Urinary bladder (tissue), 4 donors: ENCODE data around the gene PTPN12. TPM values are rescaled to one million over a fixed set of nuclear protein-coding genes. Genes with fewer than 3 reads are reported as not detected.

Experiments
- DNase-seq: peaks from one replicate; pipeline ENCODE4 v3.0.0-alpha.2; 2015; ENCODE audit errors: extremely low spot score
- H3K27ac ChIP-seq: one replicate; pipeline ENCODE4 v1.5.1; 2013; ENCODE audit warnings: low read depth, mild to moderate bottlenecking, moderate library complexity
- H3K36me3 ChIP-seq: one replicate; pipeline ENCODE4 v1.6.1; 2013; ENCODE audit warnings: mild to moderate bottlenecking, moderate library complexity; ENCODE audit not compliant: insufficient read depth
- H3K4me1 ChIP-seq: one replicate; pipeline ENCODE4 v1.6.1; 2013; ENCODE audit warnings: mild to moderate bottlenecking, moderate library complexity; ENCODE audit not compliant: insufficient read depth
- H3K4me3 ChIP-seq: one replicate; pipeline ENCODE4 v1.5.1; 2013; ENCODE audit warnings: low read depth, low read length
- WGBS: extraction: QIAGEN DNeasy Blood & Tissue Kit; methylation state at CpG from one replicate; pipeline ENCODE4 v1.1.7; 2013; 5-methylcytosine and 5-hydroxymethylcytosine counted together
- polyA plus RNA-seq: library from polyadenylated mRNA; stranded (reverse); fragments of 200-250 nt; gene quantifications from one replicate; pipeline ENCODE4 v1.2.3, GENCODE V29; 2013
- total RNA-seq: library from RNA; depleted of rRNA; stranded (reverse); fragments of >200 nt; gene quantifications from one replicate; pipeline ENCODE4 v1.2.3, GENCODE V29; 2014
- donor health status: healthy with polysubstance abuse.
- donor health status: healthy.

The PTPN12 gene
- total and polyA plus RNA-seq, 2 donors = 54.7 to 136 TPM

DNA sequence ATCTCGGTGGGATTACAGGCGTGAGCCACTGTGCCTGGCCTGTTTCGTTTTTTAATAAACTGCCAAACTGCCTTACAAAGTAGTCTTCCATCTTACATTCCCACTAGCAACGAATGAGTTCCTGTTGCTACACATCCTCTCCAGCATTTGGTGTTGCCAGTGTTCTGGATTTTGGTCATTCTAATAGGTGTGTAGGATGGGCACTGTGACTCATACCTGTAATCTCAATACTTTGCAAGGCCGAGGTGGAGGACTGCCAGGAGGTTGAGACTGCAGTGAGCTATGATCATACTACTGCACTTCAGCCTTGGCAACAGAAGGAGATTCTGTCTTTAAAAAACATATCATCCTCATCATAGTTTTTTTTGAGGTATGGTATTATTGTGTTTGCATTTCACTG lies 137.8 kb downstream of the PTPN12 start:
- no peak for DNase-seq
- H3K4me3 ChIP-seq = no peak overlapping the region
- no peak overlapping the region for H3K27ac ChIP-seq
- 83% methylated on average over 5 of the region's 5 CpGs for WGBS
- no peaks in the 10 kb centered on the region for H3K36me3 ChIP-seq
- H3K4me1 ChIP-seq = no peaks in the 10 kb centered on the region

DNA sequence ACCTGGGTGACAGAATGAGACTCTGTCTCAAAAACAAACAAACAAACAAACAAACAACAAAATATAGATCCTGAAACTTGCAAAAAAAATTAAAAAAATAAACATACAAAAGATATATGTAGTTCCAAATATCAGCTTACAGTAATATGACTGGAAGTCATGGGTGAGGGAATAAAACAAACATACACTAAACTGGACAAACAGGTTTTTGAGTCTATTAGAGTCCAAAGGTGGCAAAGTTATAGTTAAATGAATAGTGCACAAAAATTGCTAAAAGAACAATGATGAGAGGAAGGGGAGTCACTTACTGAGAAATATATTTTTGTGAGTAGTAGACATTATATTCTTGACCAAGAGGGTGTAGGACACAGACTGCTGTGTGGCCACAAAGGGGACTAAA lies 142.5 kb downstream of the PTPN12 start:
- no peak overlapping the region for H3K27ac ChIP-seq
- H3K36me3 ChIP-seq = peaks cover 1% of the 10 kb centered on the region
- no peak overlapping the region for H3K4me3 ChIP-seq
- no peaks in the 10 kb centered on the region for H3K4me1 ChIP-seq
- DNase-seq = no peak

DNA sequence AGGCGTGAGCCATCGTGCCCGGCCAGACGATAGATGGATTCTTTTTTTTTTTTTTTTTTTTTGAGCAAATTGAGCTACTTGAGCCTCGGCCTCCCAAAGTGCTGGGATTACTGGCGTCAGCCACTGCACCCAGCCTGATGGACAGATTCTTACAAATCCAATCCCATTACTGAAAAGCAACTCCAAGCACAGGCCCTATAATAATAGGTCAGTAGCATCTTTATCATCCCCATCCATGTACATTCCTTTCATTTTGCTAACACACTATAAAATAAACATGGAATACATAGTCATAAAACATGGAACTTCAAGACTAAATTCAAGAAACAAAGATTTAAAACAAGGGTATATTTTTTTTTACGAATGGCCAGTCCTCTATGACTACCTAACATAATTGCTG lies 143.2 kb downstream of the PTPN12 start:
- peaks cover 1% of the 10 kb centered on the region for H3K36me3 ChIP-seq
- 94% methylated on average over 7 of the region's 7 CpGs for WGBS
- H3K27ac ChIP-seq = no peak overlapping the region
- H3K4me1 ChIP-seq = no peaks in the 10 kb centered on the region
- H3K4me3 ChIP-seq = no peak overlapping the region
- DNase-seq = no peak

DNA sequence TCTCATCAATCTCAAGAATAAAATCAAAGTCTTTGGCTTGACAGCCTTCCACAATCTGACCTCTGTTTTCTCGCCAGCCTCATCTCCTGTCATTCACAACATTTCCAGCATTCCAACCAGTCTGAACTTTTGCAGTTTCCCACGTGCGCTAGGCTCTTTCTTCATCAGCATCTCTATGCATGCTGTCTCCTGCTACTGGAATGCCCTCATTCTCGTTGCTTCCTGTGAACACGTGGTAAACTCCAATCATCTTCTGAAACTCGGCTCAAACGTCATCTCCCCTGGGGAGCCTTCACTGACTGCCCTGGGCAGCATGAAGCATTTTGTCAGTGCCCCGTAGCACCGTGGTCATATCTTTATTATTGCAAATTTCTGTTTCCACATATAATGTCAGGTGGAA lies 146.9 kb downstream of the PTPN12 start:
- WGBS = 54% methylated on average over 9 of the region's 9 CpGs
- Histone ChIP-seq H3K4me1 (no peaks in the 10 kb centered on the region), H3K4me3 (no peak overlapping the region), H3K36me3 (peaks cover 1% of the 10 kb centered on the region), H3K27ac (no peak overlapping the region)
- DNase-seq = no peak

DNA sequence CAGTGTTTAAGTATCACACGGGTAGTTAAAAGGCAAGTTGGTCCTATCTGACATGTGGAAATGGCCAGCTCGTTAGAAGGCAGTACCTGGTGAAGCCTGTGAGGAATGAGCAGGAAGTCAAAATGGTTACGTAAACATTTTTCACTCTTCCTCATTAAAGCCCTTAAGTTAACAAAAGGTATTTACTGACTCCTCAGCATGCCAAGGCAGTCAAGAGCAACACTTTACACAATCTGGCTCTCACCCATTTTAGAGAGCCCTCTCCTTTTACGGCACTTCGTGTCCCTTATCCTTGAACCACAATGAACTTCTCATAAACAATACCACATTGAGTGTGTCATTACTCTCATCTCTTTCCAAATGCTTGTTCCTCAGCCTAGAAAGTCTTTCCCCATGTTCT lies 148.1 kb downstream of the PTPN12 start:
- WGBS = 39% methylated on average over 5 of the region's 5 CpGs
- H3K4me3 ChIP-seq = no peak overlapping the region
- H3K27ac ChIP-seq = no peak overlapping the region
- no peak for DNase-seq
- no peaks in the 10 kb centered on the region for H3K4me1 ChIP-seq
- H3K36me3 ChIP-seq = peaks cover 1% of the 10 kb centered on the region

DNA sequence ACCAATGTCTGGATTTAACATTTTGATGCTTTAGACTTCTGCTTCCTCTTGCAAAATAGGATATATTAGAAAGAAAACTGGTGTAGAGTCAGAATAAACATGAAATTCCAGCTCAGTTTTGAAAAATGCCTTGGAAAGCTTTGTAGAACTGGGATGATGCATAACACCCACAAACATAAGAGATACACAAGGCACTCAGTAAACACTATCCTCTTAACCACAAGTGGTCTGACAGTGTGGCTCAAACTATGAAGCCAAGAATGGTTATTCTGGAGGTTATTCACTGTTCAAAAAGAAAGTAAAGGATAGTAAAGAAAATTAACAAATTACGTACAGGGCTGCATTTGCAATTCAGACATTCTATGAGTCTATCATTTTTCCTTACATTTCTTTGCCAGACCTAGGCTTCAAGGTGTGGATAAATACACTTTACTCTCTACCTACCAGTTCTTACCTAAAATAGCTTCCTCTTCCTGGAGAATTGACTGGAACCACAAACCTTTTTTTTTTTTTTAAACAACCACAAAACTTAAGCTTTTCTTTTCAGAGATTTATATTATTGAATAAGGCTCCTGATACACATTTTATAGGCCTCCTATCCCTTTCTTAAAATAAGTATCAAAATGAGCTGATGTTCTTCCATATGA lies 150.1 kb downstream of the PTPN12 start:
- Histone ChIP-seq H3K36me3 (peaks cover 1% of the 10 kb centered on the region), H3K4me3 (no peak overlapping the region), H3K27ac (no peak overlapping the region), H3K4me1 (no peaks in the 10 kb centered on the region)
- 81% methylated on average over 1 of the region's 1 CpG for WGBS
- no peak for DNase-seq

DNA sequence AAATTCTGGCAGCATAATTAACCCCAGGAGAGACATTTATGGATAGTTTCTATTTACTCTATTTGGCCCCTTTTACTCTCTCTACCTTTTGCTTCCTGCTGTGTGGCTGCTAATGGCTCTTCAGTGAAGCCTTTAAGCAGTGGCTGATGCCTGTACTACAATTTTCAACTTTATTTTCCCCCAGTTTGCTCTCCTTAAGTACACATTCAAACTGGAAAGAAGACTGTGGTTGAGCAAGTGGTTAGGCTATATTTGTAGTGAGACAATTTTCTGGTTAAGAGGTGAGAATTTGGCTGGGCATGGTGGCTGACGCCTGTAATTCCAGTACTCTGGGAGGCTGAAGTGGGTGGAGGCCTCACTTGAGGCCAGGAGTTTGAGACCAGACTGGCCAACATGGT lies 150.7 kb downstream of the PTPN12 start:
- DNase-seq = no peak
- Histone ChIP-seq H3K27ac (no peak overlapping the region), H3K4me1 (no peaks in the 10 kb centered on the region), H3K36me3 (no peaks in the 10 kb centered on the region), H3K4me3 (no peak overlapping the region)
- WGBS = 91% methylated on average over 1 of the region's 1 CpG

Other genes starting within 250 kb of the PTPN12 start
- 14.9 TPM for gene GSAP, start 120.9 kb upstream of the PTPN12 start, total RNA-seq
- 4.7 TPM for gene GSAP, start 120.9 kb upstream of the PTPN12 start, polyA plus RNA-seq
- gene RSBN1L, start 159.2 kb downstream of the PTPN12 start, total RNA-seq = 58.4 TPM
- 13.0 TPM for gene RSBN1L, start 159.2 kb downstream of the PTPN12 start, polyA plus RNA-seq